D341Med (cell line): ENCODE measurements around the gene KRTDAP.

Experiments used
- DNase-seq: peaks from one replicate; pipeline ENCODE4 v3.0.0; 2012; ENCODE audit warnings: low spot score

The KRTDAP gene, protein sequence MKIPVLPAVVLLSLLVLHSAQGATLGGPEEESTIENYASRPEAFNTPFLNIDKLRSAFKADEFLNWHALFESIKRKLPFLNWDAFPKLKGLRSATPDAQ

DNA sequence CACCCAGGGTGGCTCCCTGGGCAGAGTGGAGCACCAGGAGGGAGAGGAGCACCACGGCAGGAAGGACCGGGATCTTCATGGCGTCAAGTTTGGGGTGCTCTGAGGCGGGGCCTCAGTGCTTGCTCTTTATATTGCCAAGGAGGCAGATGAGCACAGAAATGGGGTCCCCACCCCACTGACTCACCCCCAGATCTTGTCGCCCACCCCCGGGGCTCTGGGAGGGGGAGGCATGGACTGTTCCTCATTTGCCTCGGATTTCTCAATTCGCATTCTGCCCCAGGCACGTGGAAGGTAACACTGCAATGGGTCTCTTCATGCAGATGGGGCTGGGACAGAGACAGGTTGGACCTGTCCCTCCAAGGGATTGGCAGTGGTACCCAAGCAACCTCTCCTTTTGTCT is at the start of gene KRTDAP:
Gene KRTDAP (minus strand): TSS at position 101 of the 400 bp plus-strand sequence. CDS start 22 bp downstream, at position 79.
- no peak for DNase-seq

DNA sequence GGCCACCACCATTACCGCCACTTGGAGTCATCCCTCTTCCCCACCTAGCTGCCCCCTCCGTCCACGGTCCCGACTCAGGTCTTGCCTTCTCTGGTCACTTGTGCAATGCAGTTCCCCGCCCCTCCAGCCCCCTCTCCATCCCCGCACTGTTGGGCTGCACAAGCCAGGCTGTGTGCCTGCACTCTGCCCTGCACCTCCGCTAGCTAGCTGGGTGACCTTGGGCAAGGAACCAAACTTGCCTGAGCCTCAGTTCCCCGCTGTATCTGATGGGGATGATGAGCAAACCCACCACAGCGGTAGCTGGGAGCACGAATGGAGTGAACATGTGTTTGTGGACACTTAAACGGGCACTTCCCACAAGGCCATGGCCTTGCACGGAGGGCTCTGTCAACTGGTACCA is 49.6 kb upstream of the KRTDAP start:
- DNase-seq: no peak

DNA sequence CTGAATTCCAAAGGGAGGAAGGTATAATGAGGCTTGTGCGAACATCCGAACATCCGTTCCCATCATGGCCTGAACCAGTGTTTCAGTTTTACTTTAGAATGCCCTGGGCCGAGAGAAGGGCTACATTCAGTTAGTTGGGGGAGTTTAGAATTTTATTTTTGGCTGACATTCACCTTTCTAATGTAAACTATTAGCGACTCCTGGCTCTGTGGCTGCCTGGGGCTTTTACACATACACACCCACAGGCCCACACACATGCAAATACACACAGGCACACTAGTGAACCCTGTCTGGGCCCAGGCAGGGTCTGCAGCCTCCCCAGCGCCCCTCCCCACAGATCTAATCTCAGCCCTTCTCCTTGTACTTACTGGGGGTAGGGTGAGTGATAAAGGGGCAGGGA is 49.0 kb upstream of the KRTDAP start:
- no peak for DNase-seq

DNA sequence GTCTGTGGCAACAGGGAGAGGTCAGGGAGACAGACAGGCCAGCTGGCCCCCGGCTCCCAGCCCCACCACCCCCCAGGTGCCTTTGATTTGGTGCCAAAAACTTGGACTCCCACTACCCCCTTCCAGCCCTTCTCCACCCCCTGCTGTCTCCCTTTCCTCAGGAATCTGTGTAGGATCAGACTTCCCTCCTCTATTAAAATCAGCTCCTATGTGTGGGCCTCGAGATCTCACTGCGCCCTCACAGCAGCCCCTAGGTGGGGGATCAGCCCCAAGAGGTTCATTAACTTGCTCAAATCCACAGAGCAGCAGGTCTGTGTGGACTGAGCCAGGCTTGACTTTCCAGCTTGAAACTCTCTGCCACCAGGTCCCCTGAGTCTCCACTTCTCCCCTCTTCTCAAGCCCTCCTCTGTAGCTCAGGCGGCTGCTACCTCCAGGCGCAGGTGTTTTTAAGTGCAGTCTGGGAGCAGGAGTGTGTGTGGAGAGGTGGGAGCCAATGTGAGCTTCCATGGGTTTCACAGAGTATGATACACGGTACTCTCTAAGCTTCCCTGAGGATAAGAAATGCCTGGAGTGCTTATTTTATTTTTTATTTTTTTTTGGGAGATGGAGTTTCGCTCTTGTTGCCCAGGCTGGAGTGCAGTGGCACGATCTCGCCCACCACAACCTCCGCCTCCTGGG is 44.7 kb upstream of the KRTDAP start:
- DNase-seq: no peak

GRCh38 chr19:35533822-35534392 is 43.6 kb upstream of the KRTDAP start:
- DNase-seq: no peak

DNA sequence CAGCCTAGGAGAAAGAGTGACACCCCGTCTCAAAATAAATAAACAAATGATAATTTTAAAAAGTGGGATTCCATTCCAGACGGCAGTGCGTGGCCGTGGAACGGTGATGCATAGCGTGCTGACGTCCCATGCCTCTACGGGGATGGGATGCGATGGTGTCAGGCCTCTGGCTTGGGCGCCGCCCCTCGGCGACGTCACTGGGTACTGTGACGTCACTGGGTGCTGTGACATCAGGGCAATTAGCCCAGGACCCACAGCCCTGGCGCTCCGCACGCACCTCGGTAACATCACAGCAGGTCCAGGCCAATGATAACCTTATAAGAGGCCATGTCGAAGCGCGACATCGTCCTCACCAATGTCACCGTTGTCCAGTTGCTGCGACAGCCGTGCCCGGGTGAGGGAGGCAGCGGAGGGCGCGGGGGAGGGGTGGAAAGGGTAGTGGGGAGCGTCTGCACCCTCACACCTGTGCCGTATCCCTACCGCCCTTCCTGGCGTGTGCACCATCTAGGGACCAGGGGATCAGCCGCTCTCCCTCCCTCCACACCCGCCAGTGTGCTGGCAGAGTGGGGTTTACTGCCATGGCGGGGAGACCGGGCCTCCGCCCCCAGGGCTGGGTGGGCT is 43.0 kb upstream of the KRTDAP start, which contains the start of gene GAPDHS:
Gene GAPDHS (plus strand): TSS at position 256 of the 621 bp plus-strand sequence. CDS start 72 bp downstream, at position 328.
- DNase-seq: no peak

- DNase-seq: no peak
Observed at GRCh38 chr19:35531291-35531690, 41.0 kb upstream of the KRTDAP start.

GRCh38 chr19:35529241-35530218 is 39.3 kb upstream of the KRTDAP start:
- no peak for DNase-seq

- no peak for DNase-seq
Observed at GRCh38 chr19:35528218-35529038, 38.2 kb upstream of the KRTDAP start, which contains the start of gene SBSN. Gene SBSN (minus strand): TSS chr19:35528311. CDS start chr19:35528281, 30 bp downstream.

DNA sequence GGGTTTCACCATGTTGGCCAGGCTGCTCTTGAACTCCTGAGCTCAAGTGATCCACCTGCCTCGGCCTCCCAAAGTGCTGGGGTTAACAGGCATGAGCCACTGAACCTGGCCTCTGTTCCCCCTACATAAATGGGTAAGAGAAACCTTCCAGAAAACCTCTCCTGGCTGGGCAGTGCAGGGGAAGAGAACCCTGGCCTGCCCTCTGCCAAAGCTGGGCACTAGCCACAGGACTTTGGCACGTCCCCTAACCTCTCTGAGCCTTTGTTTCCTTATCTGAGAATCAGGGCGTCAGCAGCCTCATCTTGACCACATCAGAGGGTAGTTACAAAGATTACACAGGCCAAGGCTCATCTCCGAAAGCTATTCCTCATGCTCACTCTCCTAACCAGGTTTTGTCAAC is 35.6 kb upstream of the KRTDAP start:
- no peak for DNase-seq

GRCh38 chr19:35524181-35524837 is 34.0 kb upstream of the KRTDAP start:
- no peak for DNase-seq

DNA sequence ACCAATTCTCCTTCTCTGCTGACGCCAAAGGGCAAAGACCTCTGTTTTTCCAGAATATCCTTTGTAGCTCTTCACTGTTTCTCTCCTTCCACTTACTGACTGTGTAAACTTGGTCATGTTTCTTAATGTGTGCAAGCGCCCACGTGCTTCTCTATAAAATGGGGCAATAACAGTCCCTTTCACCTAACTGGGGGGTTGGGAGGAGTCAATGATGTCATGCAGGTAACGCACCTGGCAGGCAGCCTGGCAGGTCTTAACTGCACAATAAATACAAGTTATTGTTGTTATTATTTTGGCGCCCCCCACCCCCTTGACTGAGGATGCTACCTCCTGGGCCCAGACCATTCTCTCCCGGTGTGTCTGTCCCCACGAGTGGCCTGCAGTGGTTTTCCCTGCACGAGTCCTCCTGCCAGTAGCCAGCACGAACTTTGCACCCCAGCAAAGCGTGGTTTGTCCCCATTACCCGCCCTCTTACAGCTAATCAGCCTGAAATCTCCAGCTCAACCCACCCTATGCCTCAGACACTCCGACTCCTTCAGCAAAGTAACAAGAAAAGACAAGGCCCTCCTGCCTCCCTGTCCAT is 32.6 kb upstream of the KRTDAP start:
- no peak for DNase-seq

- no peak for DNase-seq
Observed at GRCh38 chr19:35521124-35521743, 31.0 kb upstream of the KRTDAP start.

GRCh38 chr19:35519291-35519690 is 29.0 kb upstream of the KRTDAP start:
- DNase-seq: no peak

GRCh38 chr19:35518313-35518712 is 28.0 kb upstream of the KRTDAP start:
- DNase-seq: no peak

- no peak for DNase-seq
Observed at GRCh38 chr19:35517342-35517741, 27.1 kb upstream of the KRTDAP start.

DNA sequence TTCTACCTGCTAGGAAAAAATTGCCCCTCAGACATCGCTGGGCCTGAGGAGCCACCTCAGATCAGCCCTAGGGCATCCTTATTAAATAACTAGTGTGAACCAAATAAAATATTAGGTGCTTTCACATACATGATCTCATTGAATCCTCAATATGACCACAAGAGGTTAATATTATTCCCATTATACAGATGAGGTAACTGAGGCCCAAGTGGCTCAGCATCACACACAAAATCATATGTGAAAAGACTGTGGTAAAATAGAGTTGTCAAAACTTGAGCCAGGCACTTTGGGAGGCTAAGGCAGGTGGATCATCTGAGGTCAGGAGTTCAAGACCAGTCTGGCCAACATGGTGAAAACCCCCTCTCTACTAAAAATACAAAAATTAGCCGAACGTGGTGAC is 26.0 kb upstream of the KRTDAP start:
- no peak for DNase-seq

GRCh38 chr19:35514282-35514809 is 24.1 kb upstream of the KRTDAP start:
- no peak for DNase-seq

DNA sequence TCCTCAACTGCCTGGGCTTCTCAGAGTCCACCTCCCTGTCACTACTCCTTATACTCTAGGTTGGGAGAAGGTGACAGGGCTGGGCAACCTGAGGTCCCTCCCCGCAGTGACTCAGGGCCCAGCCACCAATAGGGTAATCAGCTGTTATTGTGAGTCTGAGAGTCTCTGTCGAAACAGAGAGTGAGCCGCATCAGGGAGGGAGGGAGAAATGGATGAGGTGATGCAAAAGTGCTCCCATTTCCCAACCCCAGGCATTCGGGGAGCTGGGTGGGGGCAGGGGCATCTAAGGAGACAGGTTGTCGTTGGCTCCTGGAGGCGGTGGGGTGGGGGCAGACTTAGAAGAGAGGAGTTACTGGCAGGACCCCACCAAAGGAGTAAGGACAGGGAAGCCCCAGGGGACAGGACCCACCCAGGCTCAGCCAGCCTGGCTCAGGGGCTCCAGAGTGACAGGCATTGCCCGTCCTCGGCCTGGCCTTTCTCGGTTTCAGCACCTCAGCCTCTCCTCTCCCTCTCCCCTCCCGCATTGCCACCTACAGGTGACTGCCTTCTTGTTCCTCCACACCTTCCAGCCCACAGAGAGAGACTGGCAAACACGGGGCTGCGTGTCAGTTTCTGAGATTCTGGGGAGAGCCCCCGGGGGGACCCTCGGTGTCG is 23.5 kb upstream of the KRTDAP start, which contains the start of gene DMKN:
Gene DMKN (minus strand): TSS at position 22 of the 654 bp plus-strand sequence. CDS start 174 bp downstream, outside the sequence.
- no peak for DNase-seq
